LNCaP clone FGC (cell line): Measurements from ENCODE around the gene MUC5AC.

Experiments used
- DNase-seq: peaks from one replicate; pipeline ENCODE4 v3.0.0-alpha.2; 2011; ENCODE audit warnings: low read depth
- H3K4me3 ChIP-seq: 2 replicates; pipeline ENCODE4 v1.5.1; 2011; ENCODE audit warnings: mild to moderate bottlenecking, low read depth, low read length, control low read depth
- TF ChIP-seq, protein P1 (sequence below): IDR thresholded peaks from 2 replicates; pipeline ENCODE4 v1.5.1; 2012; ENCODE audit warnings: mild to moderate bottlenecking; ENCODE audit not compliant: control insufficient read depth, insufficient read depth; ENCODE audit errors: extremely low read depth

Gene MUC5AC

GRCh38 chr11:1177020-1177770 lies 19.4 kb downstream of the MUC5AC start:
- TF ChIP-seq, protein P1, sequence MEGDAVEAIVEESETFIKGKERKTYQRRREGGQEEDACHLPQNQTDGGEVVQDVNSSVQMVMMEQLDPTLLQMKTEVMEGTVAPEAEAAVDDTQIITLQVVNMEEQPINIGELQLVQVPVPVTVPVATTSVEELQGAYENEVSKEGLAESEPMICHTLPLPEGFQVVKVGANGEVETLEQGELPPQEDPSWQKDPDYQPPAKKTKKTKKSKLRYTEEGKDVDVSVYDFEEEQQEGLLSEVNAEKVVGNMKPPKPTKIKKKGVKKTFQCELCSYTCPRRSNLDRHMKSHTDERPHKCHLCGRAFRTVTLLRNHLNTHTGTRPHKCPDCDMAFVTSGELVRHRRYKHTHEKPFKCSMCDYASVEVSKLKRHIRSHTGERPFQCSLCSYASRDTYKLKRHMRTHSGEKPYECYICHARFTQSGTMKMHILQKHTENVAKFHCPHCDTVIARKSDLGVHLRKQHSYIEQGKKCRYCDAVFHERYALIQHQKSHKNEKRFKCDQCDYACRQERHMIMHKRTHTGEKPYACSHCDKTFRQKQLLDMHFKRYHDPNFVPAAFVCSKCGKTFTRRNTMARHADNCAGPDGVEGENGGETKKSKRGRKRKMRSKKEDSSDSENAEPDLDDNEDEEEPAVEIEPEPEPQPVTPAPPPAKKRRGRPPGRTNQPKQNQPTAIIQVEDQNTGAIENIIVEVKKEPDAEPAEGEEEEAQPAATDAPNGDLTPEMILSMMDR, result no peak
- DNase-seq, result no peak
- H3K4me3 ChIP-seq, result no peak overlapping the region

DNA sequence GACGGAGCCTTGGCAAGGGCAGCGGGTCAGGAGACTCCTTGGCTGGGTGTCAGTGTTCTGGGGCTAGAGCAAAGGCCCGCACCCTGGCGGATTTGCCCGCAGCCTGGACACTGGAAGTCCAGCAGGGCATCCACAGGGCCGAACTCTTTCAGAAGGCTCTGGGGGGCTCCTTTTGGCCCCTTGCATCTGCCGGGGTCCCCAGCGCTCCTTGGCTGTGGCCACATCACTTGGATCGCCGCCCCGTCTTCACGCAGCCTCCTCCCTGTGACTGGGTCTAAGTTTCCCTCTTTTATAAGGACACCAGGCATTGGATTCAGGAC lies 20.0 kb downstream of the MUC5AC start:
- no peak overlapping the region for H3K4me3 ChIP-seq
- TF ChIP-seq, protein P1, result no peak
- DNase-seq, result no peak

GRCh38 chr11:1178201-1178885 lies 20.6 kb downstream of the MUC5AC start:
- TF ChIP-seq, protein P1, result no peak
- H3K4me3 ChIP-seq, result no peak overlapping the region
- DNase-seq, result no peak

DNA sequence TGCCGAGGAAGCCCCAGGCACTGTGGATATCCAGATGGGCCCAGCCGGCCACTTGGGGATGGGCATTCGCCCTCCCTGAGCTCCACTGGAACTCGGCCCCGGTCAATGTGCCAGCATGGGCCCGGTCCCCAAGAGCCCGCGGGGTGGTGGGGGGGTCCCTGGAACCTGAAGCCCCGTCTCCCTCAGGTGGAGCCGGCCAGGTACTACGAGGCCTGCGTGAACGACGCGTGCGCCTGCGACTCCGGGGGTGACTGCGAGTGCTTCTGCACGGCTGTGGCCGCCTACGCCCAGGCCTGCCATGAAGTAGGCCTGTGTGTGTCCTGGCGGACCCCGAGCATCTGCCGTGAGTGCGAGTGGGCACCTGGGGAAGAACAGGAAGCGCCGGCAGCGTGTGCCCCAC lies 21.2 kb downstream of the MUC5AC start:
- TF ChIP-seq, protein P1, result no peak
- no peak for DNase-seq
- H3K4me3 ChIP-seq, result no peak overlapping the region

DNA sequence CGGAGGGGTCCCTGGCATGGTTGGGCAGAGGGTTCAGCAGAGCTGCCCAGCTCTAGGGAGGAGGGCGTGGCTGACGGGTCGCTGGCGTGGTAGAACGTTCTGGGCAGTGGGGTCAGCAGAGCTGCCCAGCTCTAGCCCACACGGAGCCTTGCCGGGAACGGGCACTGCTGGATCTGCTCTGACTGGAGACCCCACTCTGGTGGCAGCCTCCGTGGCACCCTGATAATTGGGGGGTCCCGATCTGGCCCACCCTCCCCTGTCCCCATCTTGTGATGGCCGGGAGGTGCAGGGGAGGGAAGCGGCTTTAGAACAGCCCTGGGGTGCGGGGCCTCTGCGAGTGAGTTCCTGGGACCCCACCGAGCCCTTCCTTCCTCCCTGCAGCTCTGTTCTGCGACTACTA lies 21.9 kb downstream of the MUC5AC start:
- TF ChIP-seq, protein P1, result no peak
- DNase-seq, result no peak
- H3K4me3 ChIP-seq, result no peak overlapping the region

- TF ChIP-seq, protein P1, result no peak
- H3K4me3 ChIP-seq, result no peak overlapping the region
- no peak for DNase-seq
These were observed 22.4 kb downstream of the MUC5AC start for GRCh38 chr11:1180171-1180570.
